ENCODE results near the gene TUG1. TPM values are rescaled to one million over a fixed set of nuclear protein-coding genes. Genes with fewer than 3 reads are reported as not detected.

The TUG1 gene
- polyA plus RNA-seq, 3 donors: 9.9 to 81.3 (median 13.9) TPM

DNA sequence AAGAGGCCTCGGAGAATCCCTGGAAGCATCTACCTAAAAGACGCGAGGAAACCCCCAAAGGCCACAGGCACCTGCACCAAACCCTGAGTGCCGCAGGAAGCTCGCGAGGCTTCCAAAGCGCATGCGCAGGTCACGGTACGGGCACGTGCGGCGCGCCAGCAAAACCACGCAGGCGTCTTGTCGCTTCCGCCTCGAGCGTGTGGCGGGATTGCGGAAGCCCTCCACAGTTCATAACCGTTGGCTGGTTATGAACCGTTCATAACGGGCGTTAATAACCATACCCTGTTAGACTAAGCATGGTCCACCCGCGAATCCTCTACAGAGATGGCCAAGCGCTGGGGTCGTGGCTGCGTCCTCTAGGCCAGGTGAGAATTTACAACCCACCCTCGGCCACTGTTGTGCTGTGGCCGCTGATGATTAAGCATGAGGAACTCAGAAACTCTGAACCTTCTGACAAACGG is 46.9 kb upstream of the TUG1 start:
- H3K9ac ChIP-seq (ENCODE audit: insufficient read depth, low read length, poor library complexity, severe bottlenecking): peak overlapping the region; percentile 50
- H3K79me2 ChIP-seq (ENCODE audit: insufficient read depth, low read length): no peaks in the 10 kb centered on the region
- peak overlapping the region; percentile 44 to 68 (median 58) for H3K4me3 ChIP-seq (replicated peaks in 1 of 3; ENCODE audit: low read depth in 2 of 3, low read length in 3 of 3)
- intact Hi-C loops (cut with micrococcal nuclease): no loop called here
- TF ChIP-seq, protein P1, sequence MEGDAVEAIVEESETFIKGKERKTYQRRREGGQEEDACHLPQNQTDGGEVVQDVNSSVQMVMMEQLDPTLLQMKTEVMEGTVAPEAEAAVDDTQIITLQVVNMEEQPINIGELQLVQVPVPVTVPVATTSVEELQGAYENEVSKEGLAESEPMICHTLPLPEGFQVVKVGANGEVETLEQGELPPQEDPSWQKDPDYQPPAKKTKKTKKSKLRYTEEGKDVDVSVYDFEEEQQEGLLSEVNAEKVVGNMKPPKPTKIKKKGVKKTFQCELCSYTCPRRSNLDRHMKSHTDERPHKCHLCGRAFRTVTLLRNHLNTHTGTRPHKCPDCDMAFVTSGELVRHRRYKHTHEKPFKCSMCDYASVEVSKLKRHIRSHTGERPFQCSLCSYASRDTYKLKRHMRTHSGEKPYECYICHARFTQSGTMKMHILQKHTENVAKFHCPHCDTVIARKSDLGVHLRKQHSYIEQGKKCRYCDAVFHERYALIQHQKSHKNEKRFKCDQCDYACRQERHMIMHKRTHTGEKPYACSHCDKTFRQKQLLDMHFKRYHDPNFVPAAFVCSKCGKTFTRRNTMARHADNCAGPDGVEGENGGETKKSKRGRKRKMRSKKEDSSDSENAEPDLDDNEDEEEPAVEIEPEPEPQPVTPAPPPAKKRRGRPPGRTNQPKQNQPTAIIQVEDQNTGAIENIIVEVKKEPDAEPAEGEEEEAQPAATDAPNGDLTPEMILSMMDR (IDR thresholded peaks at IDR 0.05): no peak
- peak overlapping the region; percentile 42 to 80 for H3K27ac ChIP-seq (ENCODE audit: low read depth in 1 of 2, low read length in 2 of 2)
- DNase-seq: peak; percentile 74 to 82 (median 82)
- no peaks in the 10 kb centered on the region for H4K20me1 ChIP-seq (ENCODE audit: insufficient read depth, low read length)
- peak overlapping the region; percentile 60 for H3K4me2 ChIP-seq (replicated peaks; ENCODE audit: extremely low read depth, low read length, poor library complexity, severe bottlenecking)
- H3K27me3 ChIP-seq (ENCODE audit: control insufficient read depth in 2 of 2, insufficient read depth in 2 of 2, low read length in 2 of 2): peaks cover 0 to 13% of the 10 kb centered on the region in 2 donors
- peaks cover 0 to 7% (median 3%) of the 10 kb centered on the region in 7 donors for H3K9me3 Mint-ChIP-seq
- peaks cover 5 to 16% (median 14%) of the 10 kb centered on the region in 3 donors for H3K27me3 Mint-ChIP-seq (ENCODE audit: low read depth in 3 of 3)
- no peaks in the 10 kb centered on the region for H3K9me3 ChIP-seq (replicated peaks in 1 of 2; ENCODE audit: control insufficient read depth in 1 of 2, insufficient read depth in 1 of 2, low read length in 2 of 2)
- H3K4me1 ChIP-seq (ENCODE audit: control insufficient read depth in 1 of 2, insufficient read depth in 2 of 2, low read length in 2 of 2): peaks cover 11 to 27% of the 10 kb centered on the region in 2 donors
- H3K4me1 Mint-ChIP-seq: peaks cover 20% of the 10 kb centered on the region
- WGBS (ENCODE audit: insufficient coverage): 27% methylated on average over 32 of the region's 34 CpGs
- peak overlapping the region; percentile 83 to 92 for H3K4me3 Mint-ChIP-seq
- peak overlapping the region; percentile 69 to 89 (median 85) for H3K27ac Mint-ChIP-seq
- H3K36me3 Mint-ChIP-seq: peaks cover 21 to 27% of the 10 kb centered on the region in 2 donors
- peaks cover 14 to 23% of the 10 kb centered on the region in 2 donors for H3K36me3 ChIP-seq (replicated peaks in 1 of 2; ENCODE audit: control insufficient read depth in 1 of 2, insufficient read depth in 2 of 2, low read length in 2 of 2)
- peak overlapping the region; percentile 83 for H2AFZ ChIP-seq (ENCODE audit: insufficient read depth, low read depth, low read length, poor library complexity, severe bottlenecking)

DNA sequence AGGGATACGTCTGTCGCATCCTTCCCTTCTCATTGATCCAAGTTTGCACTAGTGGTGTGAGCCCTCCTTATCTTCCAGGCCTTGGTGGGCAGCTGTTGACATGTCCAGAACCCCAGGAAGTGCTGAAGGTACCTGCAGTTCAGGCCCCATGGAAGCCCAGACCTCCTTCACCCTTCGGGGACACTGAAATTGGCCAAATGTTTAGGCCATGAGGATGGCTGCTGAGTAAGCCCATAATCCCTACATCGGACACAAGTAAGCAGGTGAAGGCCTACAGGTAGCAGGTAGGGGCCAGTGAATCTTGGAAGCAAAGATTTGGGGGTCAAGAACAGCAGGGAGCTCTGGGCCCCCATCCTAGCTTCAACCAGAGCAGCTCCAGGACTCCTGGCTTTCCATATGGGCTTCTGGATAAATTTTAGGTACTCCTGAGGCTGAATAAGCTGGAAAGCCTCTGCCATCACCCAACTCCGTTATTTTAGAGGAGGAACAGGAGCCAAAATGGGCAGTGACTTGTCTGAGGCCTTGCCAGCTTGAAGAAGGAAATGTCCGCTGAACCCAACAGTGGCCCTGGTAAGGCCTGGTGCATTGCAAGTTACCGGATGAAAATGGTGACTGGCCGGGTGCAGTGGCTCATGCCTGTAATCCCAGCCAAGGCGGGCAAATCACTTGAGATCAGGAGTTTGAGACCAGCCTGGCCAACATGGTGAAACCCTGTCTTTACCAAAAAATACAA is 45.7 kb upstream of the TUG1 start:
- no peak overlapping the region for H3K27ac ChIP-seq (ENCODE audit: low read depth in 1 of 2, low read length in 2 of 2)
- no peak overlapping the region for H3K4me3 Mint-ChIP-seq

More for the DNA sequence above, 45.7 kb upstream of the TUG1 start:
- Mint-ChIP-seq H3K36me3 (peaks cover 33 to 39% of the 10 kb centered on the region in 2 donors), H3K27ac (no peak overlapping the region), H3K27me3 (ENCODE audit: low read depth in 3 of 3) (peaks cover 5 to 16% (median 9%) of the 10 kb centered on the region in 3 donors), H3K9me3 (peaks cover 0 to 7% (median 3%) of the 10 kb centered on the region in 7 donors), H3K4me1 (peaks cover 20% of the 10 kb centered on the region)
- Histone ChIP-seq H3K9me3 (replicated peaks in 1 of 2; ENCODE audit: control insufficient read depth in 1 of 2, insufficient read depth in 1 of 2, low read length in 2 of 2) (no peaks in the 10 kb centered on the region), H3K4me1 (ENCODE audit: control insufficient read depth in 1 of 2, insufficient read depth in 2 of 2, low read length in 2 of 2) (peaks cover 11 to 27% of the 10 kb centered on the region in 2 donors), H3K4me3 (replicated peaks in 1 of 3; ENCODE audit: low read depth in 2 of 3, low read length in 3 of 3) (no peak overlapping the region), H2AFZ (ENCODE audit: insufficient read depth, low read depth, low read length, poor library complexity, severe bottlenecking) (no peak overlapping the region), H3K9ac (ENCODE audit: insufficient read depth, low read length, poor library complexity, severe bottlenecking) (no peak overlapping the region), H4K20me1 (ENCODE audit: insufficient read depth, low read length) (no peaks in the 10 kb centered on the region), H3K79me2 (ENCODE audit: insufficient read depth, low read length) (no peaks in the 10 kb centered on the region), H3K27me3 (ENCODE audit: control insufficient read depth in 2 of 2, insufficient read depth in 2 of 2, low read length in 2 of 2) (peaks cover 0 to 13% of the 10 kb centered on the region in 2 donors), H3K4me2 (replicated peaks; ENCODE audit: extremely low read depth, low read length, poor library complexity, severe bottlenecking) (no peak overlapping the region), H3K36me3 (replicated peaks in 1 of 2; ENCODE audit: control insufficient read depth in 1 of 2, insufficient read depth in 2 of 2, low read length in 2 of 2) (peaks cover 26 to 34% of the 10 kb centered on the region in 2 donors)
- TF ChIP-seq, protein P1 (IDR thresholded peaks at IDR 0.05): no peak
- intact Hi-C loops (cut with micrococcal nuclease): no loop called here
- WGBS (ENCODE audit: insufficient coverage): 97% methylated on average over 5 of the region's 9 CpGs
- no peak for DNase-seq

All from CD14-positive monocyte (primary cell).